ENCODE results near the gene TTC33. TPM values are rescaled to one million over a fixed set of nuclear protein-coding genes. Genes with fewer than 3 reads are reported as not detected.

The TTC33 gene
- total RNA-seq, 4 donors from 2014 or later, result 20.2 to 49.0 (median 32.6) TPM

DNA sequence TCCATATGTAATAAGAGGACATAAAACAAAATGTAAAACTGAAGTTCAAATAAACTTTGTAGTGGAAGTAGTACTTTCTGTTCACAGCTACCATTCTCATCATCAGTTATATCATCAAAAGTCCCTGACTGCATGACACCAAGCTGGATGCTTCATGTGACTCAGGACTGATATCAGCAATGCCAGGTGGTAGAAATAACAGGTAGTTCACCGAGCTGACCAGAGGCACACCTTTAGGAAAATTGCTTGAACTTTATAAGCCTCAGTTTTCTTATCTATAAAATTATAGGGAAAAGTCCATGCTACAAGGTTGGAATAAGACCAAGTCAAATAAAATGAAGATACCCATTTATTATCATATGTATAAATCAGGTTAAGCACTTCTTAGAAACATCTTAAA lies 200.9 kb downstream of the TTC33 start:
- H3K4me3 ChIP-seq, result no peak overlapping the region
- intact Hi-C loops (cut with DNase I; ENCODE audit: low total_unique reads), result no loop called here
- in situ Hi-C loops (cut with MboI; ENCODE audit: low sequenced_read_pairs in 4 of 4), result no loop called here
- no peak for DNase-seq
- H3K27ac ChIP-seq, result no peak overlapping the region
- no peaks in the 10 kb centered on the region for H3K27me3 ChIP-seq
- ATAC-seq, result no peak
- no peaks in the 10 kb centered on the region for H3K36me3 ChIP-seq
- no peaks in the 10 kb centered on the region for H3K9me3 ChIP-seq
- TF ChIP-seq, protein P1, sequence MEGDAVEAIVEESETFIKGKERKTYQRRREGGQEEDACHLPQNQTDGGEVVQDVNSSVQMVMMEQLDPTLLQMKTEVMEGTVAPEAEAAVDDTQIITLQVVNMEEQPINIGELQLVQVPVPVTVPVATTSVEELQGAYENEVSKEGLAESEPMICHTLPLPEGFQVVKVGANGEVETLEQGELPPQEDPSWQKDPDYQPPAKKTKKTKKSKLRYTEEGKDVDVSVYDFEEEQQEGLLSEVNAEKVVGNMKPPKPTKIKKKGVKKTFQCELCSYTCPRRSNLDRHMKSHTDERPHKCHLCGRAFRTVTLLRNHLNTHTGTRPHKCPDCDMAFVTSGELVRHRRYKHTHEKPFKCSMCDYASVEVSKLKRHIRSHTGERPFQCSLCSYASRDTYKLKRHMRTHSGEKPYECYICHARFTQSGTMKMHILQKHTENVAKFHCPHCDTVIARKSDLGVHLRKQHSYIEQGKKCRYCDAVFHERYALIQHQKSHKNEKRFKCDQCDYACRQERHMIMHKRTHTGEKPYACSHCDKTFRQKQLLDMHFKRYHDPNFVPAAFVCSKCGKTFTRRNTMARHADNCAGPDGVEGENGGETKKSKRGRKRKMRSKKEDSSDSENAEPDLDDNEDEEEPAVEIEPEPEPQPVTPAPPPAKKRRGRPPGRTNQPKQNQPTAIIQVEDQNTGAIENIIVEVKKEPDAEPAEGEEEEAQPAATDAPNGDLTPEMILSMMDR (IDR thresholded peaks at IDR 0.05 in 4 of 5, conservative IDR thresholded peaks at IDR 0.05 in 1 of 5), result no peak
- no peak for TF ChIP-seq POLR2A (IDR thresholded peaks at IDR 0.05)
- peaks cover 0 to 7% of the 10 kb centered on the region in 2 donors for H3K4me1 ChIP-seq

DNA sequence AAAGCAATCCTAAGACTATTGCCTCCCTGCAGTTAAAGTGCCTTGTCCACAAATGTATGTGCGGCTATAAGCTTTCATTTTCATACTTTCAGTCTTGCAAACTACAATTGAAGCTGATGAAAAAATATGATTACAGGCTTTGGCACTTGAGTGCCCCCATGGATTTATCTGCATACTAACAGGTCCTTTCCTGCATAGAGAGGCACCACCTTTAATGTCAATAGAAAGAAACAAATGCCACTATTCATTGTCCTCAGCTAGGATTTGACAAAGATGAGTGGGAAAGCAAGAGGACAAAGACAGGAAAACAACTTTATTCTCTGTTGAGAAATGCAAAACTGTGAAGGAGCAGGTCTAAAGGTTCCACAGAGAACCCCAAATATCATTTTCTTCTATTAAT lies 201.7 kb downstream of the TTC33 start:
- no peak for TF ChIP-seq POLR2A (IDR thresholded peaks at IDR 0.05)
- TF ChIP-seq, protein P1 (IDR thresholded peaks at IDR 0.05 in 4 of 5, conservative IDR thresholded peaks at IDR 0.05 in 1 of 5), result no peak
- in situ Hi-C loops (cut with MboI; ENCODE audit: low sequenced_read_pairs in 4 of 4), result no loop called here
- DNase-seq (no peak), ATAC-seq (no peak)
- intact Hi-C loops (cut with DNase I; ENCODE audit: low total_unique reads), result no loop called here
- Histone ChIP-seq H3K27me3 (no peaks in the 10 kb centered on the region), H3K4me3 (no peak overlapping the region), H3K9me3 (no peaks in the 10 kb centered on the region), H3K4me1 (peaks cover 0 to 7% of the 10 kb centered on the region in 2 donors), H3K27ac (no peak overlapping the region), H3K36me3 (no peaks in the 10 kb centered on the region)

DNA sequence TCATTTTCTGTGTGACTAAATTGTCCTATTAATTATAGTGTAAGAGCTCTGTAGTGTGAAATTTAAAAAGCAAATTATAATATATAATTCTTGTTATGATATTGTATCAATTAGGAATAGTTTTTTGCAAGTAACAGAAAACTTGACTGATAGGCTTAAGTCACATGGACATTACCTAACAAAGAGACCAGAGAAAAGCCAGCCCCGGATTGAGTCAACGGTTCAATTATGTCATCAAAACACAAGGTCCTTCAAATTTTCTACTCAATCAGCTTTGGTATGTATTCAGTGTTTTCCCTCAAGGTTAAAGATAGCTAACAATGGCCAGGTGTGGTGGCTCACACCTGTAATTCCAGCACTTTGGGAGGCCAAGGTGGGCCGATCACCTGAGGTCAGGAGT lies 202.8 kb downstream of the TTC33 start:
- in situ Hi-C loops (cut with MboI; ENCODE audit: low sequenced_read_pairs in 4 of 4) (no loop called here), intact Hi-C loops (cut with DNase I; ENCODE audit: low total_unique reads) (no loop called here)
- Histone ChIP-seq H3K9me3 (no peaks in the 10 kb centered on the region), H3K36me3 (no peaks in the 10 kb centered on the region), H3K4me1 (peaks cover 0 to 7% of the 10 kb centered on the region in 2 donors), H3K4me3 (no peak overlapping the region), H3K27ac (no peak overlapping the region), H3K27me3 (no peaks in the 10 kb centered on the region)
- DNase-seq (no peak), ATAC-seq (no peak)
- TF ChIP-seq, protein P1 (IDR thresholded peaks at IDR 0.05 in 4 of 5, conservative IDR thresholded peaks at IDR 0.05 in 1 of 5), result no peak
- TF ChIP-seq POLR2A (IDR thresholded peaks at IDR 0.05), result no peak

DNA sequence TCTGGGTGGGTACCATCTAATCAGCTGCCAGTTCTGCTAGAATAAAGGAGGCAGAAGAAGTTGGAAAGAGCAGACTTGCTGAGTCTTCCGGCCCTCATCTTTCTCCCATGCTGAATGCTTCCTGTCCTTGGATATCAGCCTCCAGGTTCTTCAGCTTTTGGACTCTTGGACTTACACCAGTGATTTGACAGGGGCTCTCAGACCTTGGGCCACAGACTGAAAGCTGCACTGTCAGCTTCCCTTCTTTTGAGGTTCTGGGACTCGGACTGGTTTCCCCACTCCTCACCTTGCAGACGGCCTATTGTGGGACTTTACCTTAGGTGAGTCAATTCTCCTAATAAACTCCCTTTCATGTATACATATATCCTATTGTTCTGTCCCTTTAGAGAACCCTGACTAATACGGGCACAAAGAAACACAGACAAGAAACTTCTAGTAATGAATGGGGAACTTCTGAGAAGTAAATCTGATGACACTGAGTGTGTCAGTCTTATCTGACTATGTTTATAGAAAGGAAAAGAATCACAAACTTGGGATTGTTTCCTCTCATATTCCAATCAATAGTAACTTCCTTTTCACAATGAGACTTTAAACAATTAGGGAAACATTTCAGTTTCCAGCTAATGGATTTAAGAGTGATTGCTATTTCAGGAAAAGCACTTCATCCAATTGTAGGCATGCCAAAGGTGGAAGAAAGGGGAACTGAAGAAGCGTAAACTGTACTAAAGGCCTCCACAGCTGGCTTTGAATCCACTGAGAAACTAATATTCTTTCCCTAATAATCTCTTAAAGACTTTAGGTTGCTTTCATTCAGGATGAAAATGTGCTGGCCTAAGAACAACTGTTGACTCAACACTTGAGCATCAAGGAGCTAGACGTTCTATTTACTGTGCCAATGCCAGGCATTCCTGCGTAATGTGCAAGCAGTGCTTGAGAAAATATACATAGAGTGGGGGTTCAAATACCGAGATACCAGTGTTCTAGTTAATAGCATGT lies 204.0 kb downstream of the TTC33 start:
- Histone ChIP-seq H3K9me3 (no peaks in the 10 kb centered on the region), H3K4me3 (no peak overlapping the region), H3K36me3 (no peaks in the 10 kb centered on the region), H3K27ac (no peak overlapping the region), H3K27me3 (no peaks in the 10 kb centered on the region), H3K4me1 (peaks cover 0 to 7% of the 10 kb centered on the region in 2 donors)
- ATAC-seq, result no peak
- no peak for DNase-seq
- in situ Hi-C loops (cut with MboI; ENCODE audit: low sequenced_read_pairs in 4 of 4), result no loop called here
- intact Hi-C loops (cut with DNase I; ENCODE audit: low total_unique reads), result no loop called here
- TF ChIP-seq, protein P1 (IDR thresholded peaks at IDR 0.05 in 4 of 5, conservative IDR thresholded peaks at IDR 0.05 in 1 of 5), result no peak
- no peak for TF ChIP-seq POLR2A (IDR thresholded peaks at IDR 0.05)
